Right atrium auricular region (tissue), 2 donors: Measurements from ENCODE around the gene NUTM1. TPM values are rescaled to one million over a fixed set of nuclear protein-coding genes. Genes with fewer than 3 reads are reported as not detected.

Experiments used
- DNase-seq: peaks from one replicate; pipeline ENCODE4 v3.0.0-alpha.2; 2019; ENCODE audit warnings: low spot score
- H3K27ac ChIP-seq, 2 donors: fragments of 200-600 bp; sonication (generic); 1 replicate in 1 of 2; 2 replicates in 1 of 2; pipeline ENCODE4 v1.5.1; 2016 to 2019
- H3K27me3 ChIP-seq, 2 donors: fragments of 200-600 bp; sonication (generic); one replicate each; pipeline versions ENCODE4 v1.5.1 to v1.6.0; 2017 to 2019
- H3K36me3 ChIP-seq: fragments of 200-600 bp; sonication (generic); one replicate; pipeline ENCODE4 v1.5.1; 2016
- H3K4me1 ChIP-seq, 2 donors: fragments of 200-600 bp; sonication (generic); one replicate each; pipeline versions ENCODE4 v1.5.1 to v1.6.0; 2017 to 2019
- H3K4me3 ChIP-seq, 2 donors: fragments of 200-600 bp; sonication (generic); 1 replicate in 1 of 2; 2 replicates in 1 of 2; pipeline ENCODE4 v1.5.1; 2017 to 2019; ENCODE audit warnings: mild to moderate bottlenecking in 1 of 2, moderate library complexity in 1 of 2
- H3K9me3 ChIP-seq, 2 donors: fragments of 200-600 bp; sonication (generic); one replicate each; pipeline ENCODE4 v1.5.1; 2019
- total RNA-seq, 2 donors: library from RNA; depleted of rRNA; stranded (reverse); fragments of >200 nt; gene quantifications; one replicate each; pipeline ENCODE4 v1.1.0, GENCODE V29; 2016
- TF ChIP-seq, protein P1 (sequence below), 2 donors: fragments of 200-600 bp; sonication (generic); IDR thresholded peaks; one replicate each; pipeline ENCODE4 v1.5.1; 2019; ENCODE audit warnings: antibody characterized with exemption in 2 of 2

The NUTM1 gene
- total RNA-seq, 2 donors from 2014 or later = not detected

DNA sequence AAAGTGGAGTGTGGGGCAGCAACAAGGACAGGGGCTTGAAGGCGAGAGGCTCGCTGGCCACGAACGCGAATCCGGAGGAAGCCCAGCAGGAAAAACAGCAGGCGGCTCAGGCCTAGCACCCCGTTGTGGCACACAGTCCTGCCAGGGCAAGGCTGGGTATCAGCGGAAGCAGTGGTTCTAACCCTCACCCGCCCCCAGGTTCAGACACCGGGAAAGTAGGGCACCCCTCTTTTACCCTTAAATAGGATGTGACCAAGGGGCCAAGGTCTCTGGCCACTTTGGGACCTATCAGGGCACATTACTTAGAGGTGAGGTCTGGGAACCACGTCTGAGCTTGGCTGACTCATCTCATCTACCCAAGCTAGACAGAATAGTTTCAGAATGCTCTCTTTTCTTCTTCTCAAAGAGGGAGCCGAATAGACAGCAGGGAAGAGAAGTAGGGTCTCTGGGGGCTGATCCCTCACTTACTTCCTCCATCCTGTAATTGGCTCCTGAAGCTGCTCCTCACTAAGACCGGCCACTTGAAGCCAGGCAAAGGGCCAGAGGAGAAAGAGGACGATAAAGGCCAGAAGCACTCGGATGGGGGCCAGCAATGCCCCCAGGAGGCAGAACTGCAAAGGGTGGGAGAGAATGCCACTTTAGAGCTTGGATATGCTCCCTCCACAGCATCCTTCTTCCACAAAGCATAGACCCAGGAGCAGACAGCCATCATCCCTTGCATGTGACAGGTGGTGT is 22.1 kb downstream of the NUTM1 start:
- no peak for DNase-seq
- H3K27ac ChIP-seq = peak overlapping the region; percentile 97
- peak overlapping the region in 1 of 2 donors; percentile 84 for H3K4me3 ChIP-seq
- peaks cover 5% of the 10 kb centered on the region for H3K36me3 ChIP-seq
- TF ChIP-seq, protein P1, sequence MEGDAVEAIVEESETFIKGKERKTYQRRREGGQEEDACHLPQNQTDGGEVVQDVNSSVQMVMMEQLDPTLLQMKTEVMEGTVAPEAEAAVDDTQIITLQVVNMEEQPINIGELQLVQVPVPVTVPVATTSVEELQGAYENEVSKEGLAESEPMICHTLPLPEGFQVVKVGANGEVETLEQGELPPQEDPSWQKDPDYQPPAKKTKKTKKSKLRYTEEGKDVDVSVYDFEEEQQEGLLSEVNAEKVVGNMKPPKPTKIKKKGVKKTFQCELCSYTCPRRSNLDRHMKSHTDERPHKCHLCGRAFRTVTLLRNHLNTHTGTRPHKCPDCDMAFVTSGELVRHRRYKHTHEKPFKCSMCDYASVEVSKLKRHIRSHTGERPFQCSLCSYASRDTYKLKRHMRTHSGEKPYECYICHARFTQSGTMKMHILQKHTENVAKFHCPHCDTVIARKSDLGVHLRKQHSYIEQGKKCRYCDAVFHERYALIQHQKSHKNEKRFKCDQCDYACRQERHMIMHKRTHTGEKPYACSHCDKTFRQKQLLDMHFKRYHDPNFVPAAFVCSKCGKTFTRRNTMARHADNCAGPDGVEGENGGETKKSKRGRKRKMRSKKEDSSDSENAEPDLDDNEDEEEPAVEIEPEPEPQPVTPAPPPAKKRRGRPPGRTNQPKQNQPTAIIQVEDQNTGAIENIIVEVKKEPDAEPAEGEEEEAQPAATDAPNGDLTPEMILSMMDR (IDR thresholded peaks at IDR 0.05) = no peak
- no peaks in the 10 kb centered on the region for H3K9me3 ChIP-seq
- H3K4me1 ChIP-seq = peaks cover 0 to 29% of the 10 kb centered on the region in 2 donors
- H3K27me3 ChIP-seq = no peaks in the 10 kb centered on the region

- H3K4me3 ChIP-seq = peak overlapping the region; percentile 68 to 84
These were observed 22.7 kb downstream of the NUTM1 start for GRCh38 chr15:34365836-34366235.

DNA sequence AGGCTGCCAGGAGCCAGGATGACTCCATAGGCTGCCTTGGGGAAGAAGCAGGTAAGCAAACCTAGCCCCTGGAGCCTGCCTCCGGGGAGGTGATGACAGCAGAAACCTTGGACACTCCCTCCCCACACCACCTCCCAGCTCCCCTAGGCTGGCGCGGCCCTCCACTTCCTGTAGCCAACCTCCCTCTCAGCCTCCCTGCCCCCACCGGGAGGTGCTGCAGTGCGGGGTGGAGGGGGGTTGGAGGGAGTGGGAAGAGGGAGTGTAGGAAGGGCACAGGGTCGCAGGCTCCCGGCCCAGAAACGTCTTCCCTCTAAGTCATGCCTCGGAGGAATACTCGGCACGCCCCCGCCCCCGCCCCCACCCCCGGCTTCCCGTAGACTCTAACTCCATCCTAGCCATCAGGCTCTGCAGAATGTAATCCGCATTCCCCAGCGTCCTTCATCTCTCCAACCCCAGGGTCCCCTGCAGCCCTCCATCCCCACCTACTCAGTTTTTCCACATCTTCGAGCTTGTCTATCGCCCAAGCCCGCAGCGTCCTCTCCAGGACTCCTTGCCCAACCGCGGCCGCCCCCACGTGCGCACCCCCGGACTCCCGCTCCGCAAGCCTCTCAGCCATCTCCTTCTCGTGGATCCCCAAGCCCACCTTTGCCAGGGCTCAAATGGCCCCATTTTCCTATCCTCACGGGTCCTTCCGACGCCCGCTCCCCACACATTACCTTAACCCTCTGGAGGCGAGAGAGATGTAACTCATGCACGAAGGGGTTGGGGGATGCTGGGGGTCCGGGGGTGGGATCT is 23.4 kb downstream of the NUTM1 start:
- H3K27me3 ChIP-seq = no peaks in the 10 kb centered on the region
- H3K27ac ChIP-seq = peak overlapping the region; percentile 97
- H3K36me3 ChIP-seq = no peaks in the 10 kb centered on the region
- H3K4me1 ChIP-seq = peaks cover 0 to 29% of the 10 kb centered on the region in 2 donors
- no peak for DNase-seq
- peak overlapping the region; percentile 68 to 84 for H3K4me3 ChIP-seq
- H3K9me3 ChIP-seq = no peaks in the 10 kb centered on the region
- TF ChIP-seq, protein P1 (IDR thresholded peaks at IDR 0.05) = no peak

More at GRCh38 chr15:34365836-34366235, 22.7 kb downstream of the NUTM1 start:
- Histone ChIP-seq H3K9me3 (no peaks in the 10 kb centered on the region), H3K27me3 (no peaks in the 10 kb centered on the region), H3K4me1 (peaks cover 0 to 29% of the 10 kb centered on the region in 2 donors), H3K36me3 (no peaks in the 10 kb centered on the region), H3K27ac (peak overlapping the region; percentile 97)
- DNase-seq = no peak
- TF ChIP-seq, protein P1 (IDR thresholded peaks at IDR 0.05) = no peak

- Histone ChIP-seq H3K4me3 (peak within 1 kb of the TSS; percentile 68 to 84), H3K27me3 (no peaks in the 10 kb centered on the region), H3K9me3 (no peaks in the 10 kb centered on the region), H3K27ac (peak within 1 kb of the TSS; percentile 97), H3K4me1 (peaks cover 0 to 29% of the 10 kb centered on the region in 2 donors), H3K36me3 (no peaks in the 10 kb centered on the region)
- DNase-seq = peak; percentile 94
- TF ChIP-seq, protein P1 (IDR thresholded peaks at IDR 0.05) = peak; percentile 93 to 100
These were observed 24.3 kb downstream of the NUTM1 start, which contains the start of gene LPCAT4 for GRCh38 chr15:34367101-34368081. LPCAT4 (minus strand) TSS chr15:34367196; CDS start chr15:34367100, 96 bp downstream.

DNA sequence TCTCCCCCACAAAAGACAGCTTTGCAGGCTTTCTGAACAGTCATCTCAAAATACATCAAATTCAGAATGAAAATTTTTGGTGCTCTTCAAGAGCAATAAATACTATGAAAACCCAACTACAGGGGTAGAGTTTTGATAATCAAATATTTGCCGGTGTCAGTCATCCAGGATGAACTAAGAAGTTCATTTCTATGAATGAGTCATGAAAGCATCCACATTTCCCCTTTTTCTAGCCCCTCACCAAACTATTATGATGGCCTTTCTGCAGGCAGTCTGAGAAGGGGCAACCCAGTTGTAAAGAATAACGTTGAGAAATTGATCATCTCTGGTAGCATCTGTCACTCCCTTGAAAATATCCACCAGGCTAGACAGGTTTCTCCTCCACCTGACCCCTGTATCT is 27.0 kb downstream of the NUTM1 start:
- DNase-seq = no peak
- no peaks in the 10 kb centered on the region for H3K9me3 ChIP-seq
- H3K36me3 ChIP-seq = no peaks in the 10 kb centered on the region
- H3K27ac ChIP-seq = no peak overlapping the region
- H3K4me1 ChIP-seq = peaks cover 0 to 24% of the 10 kb centered on the region in 2 donors
- H3K27me3 ChIP-seq = no peaks in the 10 kb centered on the region
- TF ChIP-seq, protein P1 (IDR thresholded peaks at IDR 0.05) = no peak
- H3K4me3 ChIP-seq = no peak overlapping the region
